Measurements from ENCODE around the gene ZFYVE26.

Gene ZFYVE26

DNA sequence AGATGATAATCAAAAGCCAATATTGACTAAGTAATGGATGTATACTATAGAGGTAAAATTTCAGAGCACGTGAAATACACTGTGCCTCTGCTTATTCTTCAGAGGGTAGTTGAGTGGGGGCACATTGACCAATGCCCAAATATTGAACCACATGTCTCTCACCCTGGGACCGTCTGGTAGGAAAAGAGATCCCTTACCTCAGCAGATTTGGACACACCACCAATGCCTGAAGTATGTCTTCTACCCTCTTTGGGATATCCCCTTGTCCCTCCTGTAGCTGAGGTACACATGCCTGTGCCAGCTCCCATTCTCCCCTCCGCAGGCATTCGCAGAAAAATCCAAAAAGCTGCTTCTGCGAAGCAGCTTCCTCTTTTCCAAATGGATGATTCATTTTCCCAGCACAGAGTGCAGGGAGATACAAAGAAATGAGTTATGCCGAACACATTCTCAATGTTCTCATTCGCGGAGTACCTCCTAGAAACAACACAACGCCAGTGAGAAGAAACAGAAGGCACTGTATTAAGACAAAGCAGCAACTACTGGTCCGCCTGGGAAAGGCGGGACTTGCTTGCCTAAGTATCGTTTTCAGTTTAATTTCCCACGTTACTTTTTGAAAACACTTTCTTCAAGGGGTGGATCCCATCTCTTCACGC is 691 bp downstream of the ZFYVE26 start:
- DNase-seq: peak; percentile 42

DNA sequence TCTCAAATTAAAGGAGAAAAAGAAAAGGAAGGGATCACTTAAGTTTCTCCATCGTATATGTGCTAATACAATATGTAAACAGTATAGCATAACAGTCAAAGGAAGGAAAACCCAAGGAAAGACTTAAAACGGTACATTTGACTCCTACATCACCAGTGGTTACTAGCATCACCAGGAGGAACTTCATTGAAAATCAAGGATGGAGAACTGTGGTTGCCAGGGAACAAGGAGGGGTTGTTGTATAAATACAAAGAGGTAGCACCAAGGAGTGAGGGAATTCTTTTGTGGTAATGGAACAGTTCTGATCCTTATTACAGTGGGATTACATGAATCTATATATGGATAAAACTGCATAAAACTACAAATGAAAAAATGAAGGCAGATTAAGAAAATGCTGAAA is 1.6 kb downstream of the ZFYVE26 start:
- no peak for DNase-seq

DNA sequence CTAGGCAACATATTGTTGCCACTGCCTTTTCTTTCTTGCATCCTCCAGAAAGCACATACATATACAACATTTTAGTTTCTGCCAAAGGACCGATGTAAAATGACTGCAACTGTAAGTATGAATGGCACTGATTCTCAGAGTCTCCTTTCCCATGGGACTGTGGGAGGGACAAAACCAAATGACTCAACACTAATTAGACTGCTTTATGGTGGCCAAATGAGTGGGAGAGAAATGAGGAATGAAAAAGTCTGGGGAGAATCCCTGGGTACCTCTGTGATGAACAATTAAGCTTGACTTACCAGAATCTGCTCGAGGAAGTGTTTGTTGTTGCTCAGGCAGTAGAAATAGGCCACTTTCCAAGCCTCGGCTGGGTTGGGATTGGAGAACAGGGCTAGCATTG is 10.1 kb downstream of the ZFYVE26 start:
- DNase-seq: no peak

DNA sequence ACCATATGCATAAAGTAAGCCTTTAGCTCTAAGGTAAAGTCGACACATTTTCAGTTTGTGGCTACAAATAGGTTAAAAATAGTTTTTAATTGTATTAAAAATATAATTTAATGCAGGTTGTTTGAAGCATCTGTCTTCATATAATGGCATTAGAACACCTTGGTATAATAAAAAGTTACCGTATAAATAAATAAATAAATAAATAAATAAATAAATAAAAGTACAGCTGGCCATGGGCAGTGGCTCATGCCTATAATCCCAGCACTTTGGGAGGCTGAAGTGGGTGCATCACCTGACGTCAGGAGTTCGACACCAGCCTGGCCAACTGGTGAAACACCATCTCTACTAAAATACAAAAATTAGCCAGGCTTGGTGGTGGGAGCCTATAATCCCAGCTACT is 15.6 kb downstream of the ZFYVE26 start:
- DNase-seq: no peak

DNA sequence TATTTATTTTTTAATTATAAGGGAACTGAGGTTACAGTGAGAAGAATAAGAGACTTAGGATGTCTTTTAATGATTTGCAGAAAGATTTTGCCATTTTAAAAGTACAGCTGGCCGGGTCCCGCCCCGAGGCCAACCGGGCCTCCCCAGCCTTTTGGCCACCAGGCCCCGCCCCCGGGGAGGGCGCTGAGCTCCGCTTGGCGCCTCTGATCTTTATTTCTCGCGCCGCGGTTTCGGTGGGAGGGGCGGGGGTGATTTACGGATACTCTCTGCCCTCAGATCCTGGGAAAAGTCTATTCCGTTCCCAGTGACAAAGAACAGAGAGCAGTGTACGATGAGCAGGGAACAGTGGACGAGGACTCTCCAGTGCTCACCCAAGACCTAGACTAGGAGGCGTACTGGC is 17.7 kb downstream of the ZFYVE26 start:
- DNase-seq: no peak

DNA sequence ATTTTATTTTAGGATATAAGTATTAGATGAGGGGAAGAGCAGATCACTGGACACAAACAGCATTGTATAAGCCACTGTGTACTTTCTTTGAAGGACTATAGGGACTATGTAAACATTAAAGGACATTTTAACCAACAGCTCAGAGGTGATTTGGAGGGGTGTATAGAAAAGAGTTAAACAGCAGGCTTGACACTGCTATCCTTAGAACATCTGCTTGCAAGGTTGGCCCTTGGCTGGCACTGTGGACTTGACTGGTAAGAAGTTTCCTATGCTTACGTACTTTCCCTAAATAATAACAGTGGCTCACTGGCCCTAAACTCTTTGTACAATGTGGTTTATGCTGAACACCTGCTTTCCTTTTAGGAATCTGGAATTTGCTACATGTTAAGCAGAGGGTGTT is 28.7 kb downstream of the ZFYVE26 start:
- no peak for DNase-seq

DNA sequence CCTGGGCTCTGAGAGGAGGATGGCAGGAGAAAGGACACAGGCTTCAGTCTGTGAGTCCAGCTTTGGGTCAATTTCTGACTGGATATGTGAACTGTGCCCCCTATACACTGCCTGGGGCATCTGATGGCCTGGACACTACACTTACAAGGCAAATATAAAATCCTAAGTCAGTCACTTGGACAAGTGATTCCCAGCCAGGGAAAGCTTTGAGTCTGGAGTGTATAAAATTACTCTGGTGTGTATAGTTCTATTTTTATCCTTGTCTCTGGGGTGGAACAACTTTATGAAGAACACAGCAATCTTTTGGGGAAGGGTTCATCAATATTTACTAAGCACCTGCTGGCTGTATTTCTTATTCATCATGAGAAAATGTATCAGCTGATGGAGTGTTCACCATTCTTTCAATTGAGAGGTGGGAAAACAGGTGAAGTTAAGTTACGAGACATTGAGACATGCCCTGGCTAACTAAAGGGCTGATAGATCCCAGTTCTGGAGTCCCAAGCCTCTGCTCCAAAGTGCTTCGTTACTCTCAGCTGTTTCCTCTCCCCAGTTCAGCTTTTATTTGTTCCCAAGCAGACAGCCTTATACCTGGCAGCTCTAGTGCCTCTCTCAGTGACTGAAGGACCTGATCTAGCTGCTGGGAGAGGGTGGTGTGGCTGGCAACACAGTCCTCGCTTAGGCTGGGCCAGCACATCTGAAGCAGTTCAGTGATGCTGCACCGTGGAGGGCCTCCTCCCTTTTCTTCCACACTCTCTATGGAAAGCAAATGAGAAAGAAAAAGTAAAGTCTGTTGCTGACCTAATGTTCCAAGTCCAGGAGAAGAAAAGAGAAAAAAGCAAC is 30.9 kb downstream of the ZFYVE26 start:
- no peak for DNase-seq

DNA sequence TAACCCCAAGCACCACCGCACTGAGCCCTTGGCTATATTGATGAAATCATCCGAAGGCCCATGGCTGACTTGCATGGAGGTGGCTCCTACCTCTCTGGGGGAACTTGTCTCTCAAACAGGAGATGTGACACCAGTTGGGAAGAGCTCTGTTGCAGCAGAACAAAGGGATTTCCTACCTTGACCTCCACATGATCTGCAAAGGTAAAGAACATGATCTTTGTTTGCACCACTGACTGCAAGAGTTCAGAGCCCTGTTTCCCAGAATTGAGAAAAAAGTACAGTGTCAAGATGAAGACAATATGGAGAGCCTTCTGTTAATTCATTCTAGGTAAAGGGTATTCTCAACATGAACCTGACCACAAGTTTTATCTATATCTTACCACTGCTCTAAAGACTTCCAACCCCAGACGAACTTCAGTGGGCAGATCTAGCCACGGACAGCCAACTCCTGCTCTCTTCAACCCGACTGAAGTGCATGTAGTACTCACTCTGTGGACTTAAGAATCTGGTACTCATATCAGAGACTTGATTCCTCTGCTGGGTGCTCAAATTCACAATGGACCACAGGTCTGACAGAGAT is 32.1 kb downstream of the ZFYVE26 start:
- DNase-seq: no peak

DNA sequence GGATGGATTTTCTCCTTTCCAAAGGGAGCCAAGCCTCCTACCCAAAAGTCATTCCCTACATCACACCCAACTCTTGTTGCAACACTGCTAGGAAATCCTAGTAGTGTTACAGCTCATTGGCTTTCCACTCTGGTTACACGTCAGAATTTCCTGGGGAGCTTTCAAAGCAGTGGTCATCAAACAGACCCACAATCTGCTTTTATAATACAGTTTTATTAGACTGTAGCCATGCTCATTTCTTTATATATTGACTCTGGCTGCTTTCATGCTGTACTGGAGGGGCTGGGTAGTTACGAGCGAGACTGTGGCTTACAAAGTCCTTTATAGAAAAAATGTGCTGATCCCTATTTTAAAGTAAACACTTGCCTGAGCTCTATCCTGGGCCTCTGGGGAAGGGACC is 34.3 kb downstream of the ZFYVE26 start:
- no peak for DNase-seq

DNA sequence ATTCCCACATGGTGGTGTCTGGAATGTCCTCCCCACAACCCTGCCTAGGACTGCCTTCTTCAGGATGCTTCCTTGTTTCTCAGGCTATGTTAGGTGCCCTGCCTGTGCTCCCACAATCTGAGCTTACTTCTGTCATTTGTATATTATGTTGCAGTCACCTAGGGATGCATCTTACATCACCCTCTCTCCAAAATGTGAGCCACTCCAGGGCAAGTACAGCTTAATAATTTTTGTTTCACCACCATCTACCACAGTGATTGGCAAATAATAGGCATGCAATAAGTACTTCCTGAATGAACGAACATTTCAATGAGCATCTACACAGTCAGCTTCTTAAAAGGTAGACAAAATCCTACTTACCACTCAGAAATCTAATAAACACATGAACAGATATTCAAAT is 37.6 kb downstream of the ZFYVE26 start:
- no peak for DNase-seq

DNA sequence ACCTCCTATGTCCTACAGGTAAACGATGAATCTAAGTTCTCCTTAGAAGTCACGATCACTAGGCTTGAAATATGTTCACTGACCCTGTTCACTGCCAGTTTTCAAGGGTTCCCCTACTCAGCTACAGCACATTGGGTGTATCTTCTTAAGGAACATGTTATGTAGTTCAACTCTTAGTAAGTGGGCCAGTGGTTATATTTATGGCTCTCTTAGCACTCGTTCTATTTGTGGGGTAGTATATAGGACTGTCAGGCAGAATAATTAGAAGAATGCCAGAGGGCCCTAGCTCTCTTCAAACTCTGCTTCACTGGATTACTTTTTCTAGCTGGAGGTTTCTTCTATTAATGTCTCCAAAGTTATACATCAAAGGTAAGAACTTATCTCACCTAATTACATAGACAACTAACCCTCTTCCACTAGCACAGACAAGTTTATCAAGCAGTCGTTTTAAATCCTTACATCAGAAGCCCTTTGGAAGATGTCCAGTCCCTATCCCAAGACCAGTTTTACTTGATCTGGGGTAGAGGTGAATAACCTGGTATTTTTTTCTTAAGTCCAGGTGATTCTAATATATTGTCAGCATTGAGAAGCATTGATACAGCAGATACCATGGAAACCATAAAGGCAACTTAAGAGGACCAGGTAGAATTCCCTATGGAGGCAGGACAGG is 39.6 kb downstream of the ZFYVE26 start:
- DNase-seq: no peak

DNA sequence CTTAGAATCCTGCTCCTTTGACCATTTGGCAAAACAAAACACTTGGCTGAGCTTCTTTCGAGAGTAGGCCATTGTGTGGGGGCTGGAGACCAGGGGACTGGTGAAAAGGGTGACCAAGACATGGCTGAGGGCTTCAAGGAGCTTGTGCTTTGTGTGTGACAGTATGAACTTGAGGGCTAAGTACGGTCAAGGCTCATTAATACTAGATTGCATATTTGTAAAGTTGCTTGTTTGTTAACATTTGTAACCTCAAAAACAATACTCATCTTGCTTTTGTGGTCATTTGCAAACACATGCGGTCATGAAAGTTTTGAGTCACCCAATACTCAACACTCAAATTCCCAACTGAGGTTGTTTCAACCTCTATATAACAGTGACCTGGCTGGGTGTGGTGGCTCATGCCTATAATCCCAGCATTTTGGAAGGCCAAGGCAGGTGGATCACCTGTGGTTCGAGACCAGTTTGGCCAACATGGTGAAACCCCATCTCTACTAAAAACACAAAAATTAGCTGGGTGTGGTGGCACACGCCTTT is 42.5 kb downstream of the ZFYVE26 start:
- no peak for DNase-seq

DNA sequence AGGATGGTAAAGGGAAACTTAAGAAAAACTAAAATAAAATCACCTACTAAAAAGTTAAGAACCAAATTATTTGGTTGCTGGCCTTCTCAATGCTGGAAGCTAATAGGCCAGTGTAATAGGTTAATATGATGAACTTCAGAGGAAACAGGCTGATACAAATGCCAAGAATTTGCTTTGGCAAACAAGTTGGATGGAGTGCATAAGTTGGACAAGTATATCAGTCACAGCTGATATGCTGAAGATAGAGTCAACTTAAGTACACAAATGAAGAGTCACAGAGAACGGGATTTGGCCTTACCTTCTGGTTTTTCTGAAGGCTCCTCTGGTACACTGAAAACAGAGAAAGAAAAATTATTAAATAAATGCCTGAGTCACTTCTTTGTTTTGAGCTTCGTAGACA is 48.2 kb downstream of the ZFYVE26 start:
- DNase-seq: no peak

DNA sequence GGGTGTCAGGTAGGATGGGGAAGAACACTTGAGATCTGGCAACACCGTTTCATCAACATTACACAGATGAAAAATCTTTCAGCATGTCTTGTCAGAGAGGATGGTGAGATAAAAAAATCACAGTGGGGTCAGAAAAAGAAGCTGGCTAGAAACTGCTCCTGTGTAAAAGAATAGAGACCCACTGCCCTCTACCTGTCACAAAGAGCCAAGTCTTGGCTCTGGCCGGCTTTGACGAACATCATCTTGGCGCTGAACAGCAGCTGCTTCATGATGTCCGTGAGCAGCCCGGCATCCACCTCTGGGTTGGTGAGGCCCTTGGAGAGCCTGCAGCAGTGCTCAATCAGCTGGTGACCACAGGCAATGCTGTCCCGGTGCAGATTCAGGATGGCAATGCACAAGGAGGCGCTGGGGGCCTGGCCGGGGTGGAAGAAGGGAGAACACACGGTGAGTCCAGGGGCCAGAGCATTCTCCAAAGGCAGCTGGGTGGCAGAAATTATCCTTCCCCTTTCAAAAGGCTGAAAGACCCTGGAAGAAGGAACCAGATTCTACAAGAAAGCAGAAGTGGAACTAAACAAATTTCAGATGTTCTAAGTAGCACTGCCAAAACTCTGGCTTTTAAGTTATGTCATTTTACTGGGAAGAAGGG is 50.2 kb downstream of the ZFYVE26 start:
- no peak for DNase-seq

DNA sequence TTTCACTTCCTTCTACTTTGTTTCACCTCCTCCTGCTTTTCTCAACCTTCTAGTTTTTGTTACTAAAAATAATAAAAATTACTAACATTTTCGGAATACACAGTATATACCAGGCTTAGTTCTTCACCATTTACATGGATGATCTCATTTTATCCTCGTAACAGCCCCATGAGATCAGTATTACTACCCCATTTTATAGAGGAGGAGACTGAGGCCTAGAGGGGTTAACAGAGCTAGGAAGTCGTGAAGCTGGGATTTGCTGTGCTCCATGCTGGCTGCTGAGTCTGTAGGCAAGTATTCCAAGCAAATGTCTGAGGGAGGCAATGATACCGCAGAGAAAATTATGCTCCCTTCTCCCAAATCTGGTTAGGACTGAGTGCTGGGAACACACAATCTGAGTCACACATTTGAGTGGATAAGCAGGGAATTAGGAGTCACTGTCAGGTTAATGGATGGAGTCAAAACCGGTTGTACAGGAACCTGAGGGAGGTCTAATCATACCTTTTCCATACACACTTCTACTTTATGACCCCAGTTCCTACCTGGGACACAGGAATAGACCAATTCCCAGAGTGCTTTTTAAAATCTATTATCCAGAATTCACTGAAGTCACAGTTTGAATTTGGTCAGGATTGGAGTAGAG is 51.1 kb downstream of the ZFYVE26 start:
- DNase-seq: no peak

DNA sequence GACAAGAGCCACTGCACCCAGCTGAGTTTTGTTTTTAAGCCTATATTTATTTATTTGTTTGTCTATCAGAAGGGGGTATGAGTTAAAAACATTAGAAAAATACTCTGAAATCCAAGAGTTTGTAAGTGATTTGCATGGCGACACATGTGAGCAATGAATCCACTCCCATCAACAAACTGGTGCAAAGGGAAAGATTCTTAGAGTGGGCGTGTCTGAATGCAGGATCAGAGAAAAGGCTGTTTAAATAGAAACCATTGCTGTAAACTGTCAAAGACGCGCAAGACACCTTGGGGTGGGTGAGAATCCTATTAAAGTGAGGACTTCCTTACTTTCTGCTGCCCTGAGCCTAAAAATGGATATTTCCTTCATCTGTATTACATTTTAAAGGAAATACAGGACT is 51.9 kb downstream of the ZFYVE26 start:
- DNase-seq: no peak

DNA sequence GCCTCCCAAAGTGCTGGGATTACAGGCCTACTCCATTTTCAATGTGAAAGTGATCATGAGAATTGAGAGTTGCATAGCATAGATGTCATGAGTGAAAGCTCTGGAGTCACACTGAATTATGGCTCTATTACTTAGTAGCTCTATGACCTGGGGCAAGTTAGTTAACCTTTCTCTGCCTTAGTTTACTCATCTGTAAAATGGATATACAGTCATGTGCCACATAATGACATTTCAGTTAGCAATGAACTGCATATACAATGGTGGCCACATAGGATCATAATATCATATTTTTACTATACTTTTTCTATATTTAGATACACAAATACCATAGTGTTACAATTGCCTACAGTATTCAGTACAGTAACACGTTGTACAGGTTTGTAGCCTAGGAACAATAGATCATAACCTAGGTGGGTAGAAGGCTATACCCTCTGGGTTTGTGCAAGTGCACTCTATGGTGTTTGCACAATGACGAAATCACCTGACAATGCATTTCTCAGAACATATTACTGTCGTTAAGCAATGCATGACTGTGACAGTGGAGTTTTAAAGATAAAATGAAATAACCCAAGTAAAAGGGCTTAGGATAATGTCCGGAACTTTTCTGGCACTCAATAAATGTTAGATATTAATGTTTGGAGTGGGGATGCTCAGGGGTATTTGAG is 53.1 kb downstream of the ZFYVE26 start:
- DNase-seq: no peak

DNA sequence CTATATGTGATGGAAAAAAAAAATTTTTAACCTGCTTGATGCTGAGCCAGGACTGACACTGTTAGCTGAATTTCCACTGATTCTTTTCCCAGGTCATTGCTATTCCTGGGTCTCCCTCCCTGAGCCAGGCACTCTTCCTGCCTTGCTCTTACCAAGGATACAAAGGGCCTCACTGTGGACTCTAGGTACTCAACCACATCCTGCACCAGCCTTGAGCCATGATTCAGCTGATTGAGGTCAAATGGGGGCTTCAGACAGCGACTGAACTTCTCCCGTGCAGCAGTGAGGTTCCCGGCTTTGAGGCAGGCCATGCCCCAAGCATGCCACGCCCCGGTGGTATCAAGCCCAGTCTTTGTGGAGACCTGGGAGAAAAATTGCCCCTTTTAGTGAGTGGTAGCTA is 54.3 kb downstream of the ZFYVE26 start:
- no peak for DNase-seq

DNA sequence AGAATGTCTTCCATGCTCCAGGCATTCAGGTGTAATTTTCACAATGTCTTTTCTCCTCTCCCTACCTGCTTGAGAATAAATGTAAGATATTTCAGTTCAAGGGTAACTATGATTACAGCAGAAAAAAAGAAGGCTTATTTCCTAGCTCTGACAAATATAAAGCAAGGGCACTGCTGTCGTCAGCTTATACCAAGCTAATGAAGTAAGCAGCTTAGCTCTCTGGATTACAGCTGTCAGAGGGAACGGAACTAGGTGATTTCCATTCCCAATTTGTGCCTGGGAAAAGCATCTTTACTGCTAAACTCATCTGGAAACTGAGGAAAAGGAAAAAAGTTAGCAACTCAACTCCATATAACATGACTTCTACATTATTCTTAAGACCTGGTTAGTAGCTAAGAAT is 56.5 kb downstream of the ZFYVE26 start:
- DNase-seq: no peak

DNA sequence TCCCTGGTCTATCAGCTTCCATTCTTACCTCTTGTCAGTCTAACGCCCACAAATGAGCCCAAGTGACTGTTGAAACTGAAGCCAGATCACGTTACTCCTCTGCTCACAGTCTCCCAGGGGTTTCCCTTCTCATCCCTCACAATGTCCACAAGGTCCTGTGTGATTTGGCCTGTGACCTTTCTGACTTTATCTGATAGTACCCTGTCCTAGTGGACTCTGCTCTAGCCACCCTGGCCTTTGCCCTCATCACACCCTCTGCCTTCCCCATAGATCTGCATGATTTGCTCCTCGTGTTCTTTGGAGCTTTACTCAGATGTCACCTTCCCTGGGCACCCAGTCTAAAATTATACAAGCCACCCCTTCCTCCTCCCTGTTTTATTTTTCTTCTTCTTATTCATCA is 59.2 kb downstream of the ZFYVE26 start:
- no peak for DNase-seq

DNA sequence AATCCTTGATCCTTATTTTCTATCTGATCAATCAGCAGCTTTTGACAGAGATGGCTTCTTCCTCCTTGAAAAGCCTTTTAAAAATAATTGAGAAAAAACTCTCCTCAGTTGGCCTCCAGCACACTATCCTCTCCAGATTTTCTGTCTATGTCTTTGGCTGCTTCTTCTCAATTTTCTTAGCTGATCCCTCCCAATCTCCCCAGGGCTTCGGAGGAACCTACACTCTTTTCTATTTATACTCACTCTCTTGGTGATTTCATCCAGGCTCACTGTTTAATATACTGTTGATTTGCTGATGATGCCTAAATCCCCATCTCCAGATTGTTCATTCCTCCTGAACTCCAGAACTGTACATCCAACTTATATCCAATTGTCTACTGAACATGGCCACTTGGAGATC is 59.9 kb downstream of the ZFYVE26 start:
- no peak for DNase-seq
